GM12801 (cell line): Measurements from ENCODE around the gene MCRS1.

Experiments
- TF ChIP-seq, protein P1 (sequence below): IDR thresholded peaks from one replicate; pipeline ENCODE4 v1.5.1; 2011; ENCODE audit warnings: control low read depth; ENCODE audit not compliant: insufficient read length; ENCODE audit errors: extremely low read depth

The MCRS1 gene

DNA sequence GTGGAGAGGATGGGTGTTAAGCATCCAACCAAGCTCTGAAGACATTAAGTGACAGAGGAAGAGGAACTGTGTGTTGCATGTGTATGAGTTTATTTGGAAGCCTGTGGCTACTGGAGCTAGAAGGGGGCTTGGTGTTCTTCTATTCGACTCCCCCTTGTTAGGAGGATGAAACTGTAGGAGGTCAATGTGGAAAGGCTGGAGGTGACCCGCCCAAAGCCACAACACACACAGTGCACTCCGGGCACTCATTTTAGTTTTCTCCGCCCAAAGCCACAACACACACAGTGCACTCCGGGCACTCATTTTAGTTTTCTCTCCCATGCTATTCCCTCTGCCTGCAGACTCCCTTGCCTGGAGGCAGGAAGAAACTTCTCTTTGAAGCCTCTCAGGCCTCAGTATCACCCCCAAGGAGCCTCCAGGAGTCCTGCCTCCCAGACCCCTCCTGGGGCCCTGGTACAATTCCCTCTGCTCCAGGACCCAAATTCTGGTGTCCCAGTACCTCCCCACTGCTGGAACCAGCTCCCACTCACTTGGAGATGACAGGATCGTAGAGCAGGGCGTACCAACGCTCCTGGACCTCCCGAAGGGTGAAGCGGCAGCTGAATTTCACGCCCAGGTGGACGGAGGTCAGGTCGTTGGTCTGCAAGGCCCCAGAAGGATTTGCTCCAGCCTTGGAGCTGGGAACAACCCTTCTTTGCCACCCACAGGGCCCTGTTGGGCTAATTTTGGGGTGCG lies 3.8 kb downstream of the MCRS1 start:
- TF ChIP-seq, protein P1, sequence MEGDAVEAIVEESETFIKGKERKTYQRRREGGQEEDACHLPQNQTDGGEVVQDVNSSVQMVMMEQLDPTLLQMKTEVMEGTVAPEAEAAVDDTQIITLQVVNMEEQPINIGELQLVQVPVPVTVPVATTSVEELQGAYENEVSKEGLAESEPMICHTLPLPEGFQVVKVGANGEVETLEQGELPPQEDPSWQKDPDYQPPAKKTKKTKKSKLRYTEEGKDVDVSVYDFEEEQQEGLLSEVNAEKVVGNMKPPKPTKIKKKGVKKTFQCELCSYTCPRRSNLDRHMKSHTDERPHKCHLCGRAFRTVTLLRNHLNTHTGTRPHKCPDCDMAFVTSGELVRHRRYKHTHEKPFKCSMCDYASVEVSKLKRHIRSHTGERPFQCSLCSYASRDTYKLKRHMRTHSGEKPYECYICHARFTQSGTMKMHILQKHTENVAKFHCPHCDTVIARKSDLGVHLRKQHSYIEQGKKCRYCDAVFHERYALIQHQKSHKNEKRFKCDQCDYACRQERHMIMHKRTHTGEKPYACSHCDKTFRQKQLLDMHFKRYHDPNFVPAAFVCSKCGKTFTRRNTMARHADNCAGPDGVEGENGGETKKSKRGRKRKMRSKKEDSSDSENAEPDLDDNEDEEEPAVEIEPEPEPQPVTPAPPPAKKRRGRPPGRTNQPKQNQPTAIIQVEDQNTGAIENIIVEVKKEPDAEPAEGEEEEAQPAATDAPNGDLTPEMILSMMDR: no peak

DNA sequence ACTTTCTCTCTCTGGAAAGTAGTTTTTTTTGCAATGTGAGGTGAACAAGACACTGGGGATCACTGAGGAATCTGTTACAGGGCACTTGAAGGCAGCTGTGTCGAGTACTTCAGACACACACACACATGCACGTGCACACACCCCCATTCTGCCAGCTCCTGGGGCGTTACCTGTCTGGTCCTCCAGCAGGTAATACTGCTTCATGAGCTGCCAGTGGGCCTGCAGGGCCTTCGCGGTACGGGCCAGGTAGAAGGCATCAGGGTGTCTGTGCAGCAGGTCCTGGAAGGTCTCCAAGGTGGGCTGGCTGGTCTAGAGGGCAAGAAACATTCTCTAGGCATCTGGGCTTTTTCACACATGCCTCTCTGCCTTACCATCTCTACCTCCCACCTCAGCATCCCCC lies 5.1 kb downstream of the MCRS1 start:
- TF ChIP-seq, protein P1: no peak

DNA sequence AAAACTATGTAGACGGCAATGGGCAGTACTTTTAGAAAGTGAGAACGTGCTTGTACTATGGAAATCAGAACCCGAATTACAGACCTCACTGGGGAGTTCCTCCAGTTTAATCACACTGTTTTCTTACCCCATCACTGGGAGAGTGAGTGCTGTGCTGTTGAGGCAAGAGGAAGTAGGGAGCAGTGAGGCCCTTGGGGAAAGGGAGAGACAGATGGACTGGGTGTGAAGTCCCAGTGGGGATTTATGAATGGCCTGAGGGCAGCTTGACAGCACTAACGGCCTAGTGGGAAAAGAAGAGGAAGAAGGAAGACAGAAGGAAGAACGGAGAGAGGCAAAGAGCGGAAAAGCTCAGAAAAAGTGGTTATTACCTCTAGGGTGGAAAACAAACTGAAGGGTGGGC lies 5.7 kb downstream of the MCRS1 start:
- TF ChIP-seq, protein P1: no peak

DNA sequence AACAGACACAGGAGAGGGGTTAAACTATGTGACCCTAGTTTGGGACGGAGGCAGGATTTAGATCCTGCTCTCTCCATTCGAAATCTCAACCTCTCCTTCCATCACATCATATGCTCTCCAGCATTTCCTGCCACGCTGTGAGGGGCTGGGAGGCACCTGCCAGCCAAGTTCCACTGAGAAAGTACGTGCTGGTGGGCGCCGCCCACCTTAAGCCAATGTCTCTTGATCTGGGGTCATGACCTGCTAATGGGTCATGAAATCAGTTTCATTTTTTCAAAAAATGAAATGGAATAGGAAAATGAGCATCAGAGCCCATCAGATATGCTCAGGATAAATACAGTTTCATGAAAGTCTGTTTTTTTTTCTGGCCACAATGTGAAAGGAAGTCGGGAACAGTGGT lies 7.2 kb downstream of the MCRS1 start:
- TF ChIP-seq, protein P1: no peak

DNA sequence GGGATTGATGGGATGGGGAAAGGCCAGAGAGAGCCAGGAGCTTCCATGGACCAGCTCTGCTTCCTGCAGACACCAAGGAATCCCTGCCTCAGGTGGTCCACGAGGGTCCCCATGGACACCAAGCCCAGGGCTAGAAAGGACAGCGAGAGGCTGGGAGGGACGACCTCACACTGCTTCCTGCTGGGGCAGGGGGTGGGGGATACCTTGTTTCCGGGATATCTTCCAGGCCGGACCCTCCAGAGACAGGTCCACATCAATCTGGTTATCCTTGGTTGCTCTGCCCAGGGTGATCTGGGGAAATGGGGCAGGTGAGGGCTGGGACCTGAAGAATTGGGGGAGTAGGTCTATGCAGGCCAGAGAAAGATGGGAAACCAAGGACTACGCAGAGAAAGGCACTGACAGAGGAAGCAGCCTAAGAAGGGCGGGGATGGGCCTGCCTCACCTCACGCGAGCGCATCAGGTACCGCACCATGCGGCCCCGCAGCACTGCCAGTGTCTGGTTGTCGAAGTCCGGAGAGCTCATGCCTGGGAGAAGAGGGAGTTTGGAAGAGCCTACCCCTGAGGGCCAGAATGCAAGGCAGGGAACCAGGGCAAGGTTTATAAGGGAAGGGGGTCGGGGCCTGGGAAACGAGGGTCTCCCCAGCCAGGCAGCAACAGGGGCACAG lies 8.8 kb downstream of the MCRS1 start:
- TF ChIP-seq, protein P1: no peak

DNA sequence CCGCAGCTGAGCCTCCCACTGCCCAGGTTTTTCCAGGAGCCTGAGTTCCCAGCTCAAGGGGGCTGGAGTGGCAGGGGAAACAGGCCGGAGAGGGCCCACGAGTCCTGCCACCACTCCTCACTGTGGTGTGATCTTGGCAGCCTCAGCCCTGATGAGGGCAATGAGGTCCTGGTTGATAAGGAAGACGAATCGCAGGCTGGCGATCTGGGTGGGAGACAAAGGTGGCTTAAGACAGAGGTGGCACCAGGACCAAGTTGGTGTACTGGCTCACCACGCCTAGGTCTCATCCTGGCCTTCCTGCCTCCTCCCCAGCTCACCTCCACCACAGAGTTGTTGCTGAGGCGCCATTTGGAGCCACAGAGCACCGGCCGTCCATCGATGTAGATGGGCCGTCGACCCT lies 9.4 kb downstream of the MCRS1 start:
- TF ChIP-seq, protein P1: no peak

DNA sequence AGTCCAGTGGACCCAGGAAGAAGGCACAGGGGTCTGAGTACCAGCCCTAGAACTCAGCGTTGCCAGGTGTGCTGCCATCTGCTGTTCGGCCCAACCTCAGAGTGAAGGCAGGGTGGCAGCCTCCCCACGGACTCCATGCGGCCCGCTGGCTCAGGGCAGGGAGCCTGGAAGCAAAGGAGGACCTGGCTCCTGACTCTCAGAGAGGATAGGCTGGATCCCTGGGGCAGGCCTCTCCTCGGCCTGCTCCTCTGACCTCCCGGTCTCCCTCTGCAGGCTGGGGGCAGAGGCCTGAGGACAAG lies 10.1 kb downstream of the MCRS1 start:
- TF ChIP-seq, protein P1: no peak
